ENCODE data around the gene USP9X. TPM values are rescaled to one million over a fixed set of nuclear protein-coding genes. Genes with fewer than 3 reads are reported as not detected.

The USP9X gene
- total RNA-seq, 2 experiments from 2014 or later, result 38.0 to 58.5 TPM

DNA sequence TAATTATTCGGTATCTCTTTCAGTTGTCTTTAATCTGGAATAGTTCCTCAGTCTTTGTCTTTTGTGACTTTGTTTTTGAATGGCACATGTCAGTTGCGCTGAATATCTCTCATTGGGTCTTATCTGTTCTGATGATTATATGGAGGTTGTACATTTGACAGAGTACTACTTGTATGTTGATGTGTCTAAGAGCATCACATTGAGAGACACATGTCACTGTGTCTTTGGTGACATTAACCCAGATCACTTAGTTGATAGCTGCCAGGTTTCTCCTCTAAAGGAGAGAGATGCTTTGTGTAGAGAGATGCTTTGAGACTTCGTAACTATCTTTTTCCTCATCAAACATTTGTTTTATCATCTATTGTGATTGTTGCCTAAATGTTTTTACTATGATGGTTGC is 92.1 kb downstream of the USP9X start:
- Histone ChIP-seq H3K9me2 (ENCODE audit: insufficient read depth, low read length) (no peaks in the 10 kb centered on the region), H3K27ac (ENCODE audit: low read depth, low read length, poor library complexity, severe bottlenecking) (no peak overlapping the region), H4K20me1 (ENCODE audit: insufficient read depth, low read length) (no peaks in the 10 kb centered on the region), H3K4me1 (ENCODE audit: insufficient read depth, low read length, poor library complexity, severe bottlenecking) (peaks cover 13% of the 10 kb centered on the region), H3K4me2 (ENCODE audit: low read length) (no peak overlapping the region), H3K36me3 (ENCODE audit: insufficient read depth, low read length) (peaks cover 61% of the 10 kb centered on the region), H3K9me3 (ENCODE audit: low read length) (no peaks in the 10 kb centered on the region), H3K79me2 (ENCODE audit: insufficient read depth, low read depth, low read length) (no peaks in the 10 kb centered on the region), H3K4me3 (ENCODE audit: low read depth, low read length, poor library complexity, severe bottlenecking) (no peak overlapping the region), H2AFZ (ENCODE audit: low read length) (no peak overlapping the region)
- BruUV-seq (replicated peaks), result no TSS peak
- intact Hi-C loops (cut with micrococcal nuclease; ENCODE audit: unreplicated experiment), result no loop called here
- TF ChIP-seq, protein P1, sequence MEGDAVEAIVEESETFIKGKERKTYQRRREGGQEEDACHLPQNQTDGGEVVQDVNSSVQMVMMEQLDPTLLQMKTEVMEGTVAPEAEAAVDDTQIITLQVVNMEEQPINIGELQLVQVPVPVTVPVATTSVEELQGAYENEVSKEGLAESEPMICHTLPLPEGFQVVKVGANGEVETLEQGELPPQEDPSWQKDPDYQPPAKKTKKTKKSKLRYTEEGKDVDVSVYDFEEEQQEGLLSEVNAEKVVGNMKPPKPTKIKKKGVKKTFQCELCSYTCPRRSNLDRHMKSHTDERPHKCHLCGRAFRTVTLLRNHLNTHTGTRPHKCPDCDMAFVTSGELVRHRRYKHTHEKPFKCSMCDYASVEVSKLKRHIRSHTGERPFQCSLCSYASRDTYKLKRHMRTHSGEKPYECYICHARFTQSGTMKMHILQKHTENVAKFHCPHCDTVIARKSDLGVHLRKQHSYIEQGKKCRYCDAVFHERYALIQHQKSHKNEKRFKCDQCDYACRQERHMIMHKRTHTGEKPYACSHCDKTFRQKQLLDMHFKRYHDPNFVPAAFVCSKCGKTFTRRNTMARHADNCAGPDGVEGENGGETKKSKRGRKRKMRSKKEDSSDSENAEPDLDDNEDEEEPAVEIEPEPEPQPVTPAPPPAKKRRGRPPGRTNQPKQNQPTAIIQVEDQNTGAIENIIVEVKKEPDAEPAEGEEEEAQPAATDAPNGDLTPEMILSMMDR (conservative IDR thresholded peaks at IDR 0.05; ENCODE audit: low read length), result no peak
- no peak for TF ChIP-seq EZH2phosphoT487 (IDR thresholded peaks at IDR 0.05; ENCODE audit: borderline replicate concordance, low read depth, low read length)
- ChIA-PET CTCF (ENCODE audit: unreplicated experiment) (no interaction called here), POLR2A (interaction anchor here (0.6 to 0.7 kb wide), 2 partner anchors 85 to 402 kb away, joined by 4 to 5 read pairs; no protein-coding TSS in a partner anchor)
- no peak for DNase-seq (ENCODE audit: low spot score)

DNA sequence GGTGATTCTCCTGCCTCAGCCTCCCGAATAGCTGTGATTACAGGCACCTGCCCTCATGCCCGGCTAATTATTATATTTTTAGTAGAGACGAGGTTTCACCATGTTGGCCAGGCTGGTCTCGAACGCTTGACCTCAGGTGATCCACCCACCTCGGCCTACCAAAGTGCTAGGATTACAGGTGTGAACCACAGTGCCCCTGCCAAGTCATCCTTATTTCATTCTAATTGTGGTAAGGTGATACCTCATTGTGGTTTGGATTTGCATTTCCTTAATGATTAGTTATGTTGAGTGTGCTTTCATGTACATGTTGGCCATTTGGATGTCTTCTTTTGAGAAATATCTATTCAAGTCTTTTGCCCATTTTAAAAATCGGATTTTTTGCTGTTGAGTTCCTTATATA is 93.0 kb downstream of the USP9X start:
- H2AFZ ChIP-seq (ENCODE audit: low read length), result no peak overlapping the region
- TF ChIP-seq EZH2phosphoT487 (IDR thresholded peaks at IDR 0.05; ENCODE audit: borderline replicate concordance, low read depth, low read length), result no peak
- TF ChIP-seq, protein P1 (conservative IDR thresholded peaks at IDR 0.05; ENCODE audit: low read length), result no peak
- ChIA-PET CTCF (ENCODE audit: unreplicated experiment) (no interaction called here), POLR2A (interaction anchor here (0.7 kb wide), 1 partner anchor 84 kb away, joined by 4 read pairs; no protein-coding TSS in a partner anchor)
- intact Hi-C loops (cut with micrococcal nuclease; ENCODE audit: unreplicated experiment), result no loop called here
- H3K4me1 ChIP-seq (ENCODE audit: insufficient read depth, low read length, poor library complexity, severe bottlenecking), result peaks cover 13% of the 10 kb centered on the region
- no peaks in the 10 kb centered on the region for H3K79me2 ChIP-seq (ENCODE audit: insufficient read depth, low read depth, low read length)
- no peaks in the 10 kb centered on the region for H4K20me1 ChIP-seq (ENCODE audit: insufficient read depth, low read length)
- DNase-seq (ENCODE audit: low spot score), result no peak
- H3K36me3 ChIP-seq (ENCODE audit: insufficient read depth, low read length), result peaks cover 52% of the 10 kb centered on the region
- no peak overlapping the region for H3K27ac ChIP-seq (ENCODE audit: low read depth, low read length, poor library complexity, severe bottlenecking)
- no TSS peak for BruUV-seq (replicated peaks)
- no peaks in the 10 kb centered on the region for H3K9me3 ChIP-seq (ENCODE audit: low read length)
- no peaks in the 10 kb centered on the region for H3K9me2 ChIP-seq (ENCODE audit: insufficient read depth, low read length)
- H3K4me2 ChIP-seq (ENCODE audit: low read length), result no peak overlapping the region
- no peak overlapping the region for H3K4me3 ChIP-seq (ENCODE audit: low read depth, low read length, poor library complexity, severe bottlenecking)

DNA sequence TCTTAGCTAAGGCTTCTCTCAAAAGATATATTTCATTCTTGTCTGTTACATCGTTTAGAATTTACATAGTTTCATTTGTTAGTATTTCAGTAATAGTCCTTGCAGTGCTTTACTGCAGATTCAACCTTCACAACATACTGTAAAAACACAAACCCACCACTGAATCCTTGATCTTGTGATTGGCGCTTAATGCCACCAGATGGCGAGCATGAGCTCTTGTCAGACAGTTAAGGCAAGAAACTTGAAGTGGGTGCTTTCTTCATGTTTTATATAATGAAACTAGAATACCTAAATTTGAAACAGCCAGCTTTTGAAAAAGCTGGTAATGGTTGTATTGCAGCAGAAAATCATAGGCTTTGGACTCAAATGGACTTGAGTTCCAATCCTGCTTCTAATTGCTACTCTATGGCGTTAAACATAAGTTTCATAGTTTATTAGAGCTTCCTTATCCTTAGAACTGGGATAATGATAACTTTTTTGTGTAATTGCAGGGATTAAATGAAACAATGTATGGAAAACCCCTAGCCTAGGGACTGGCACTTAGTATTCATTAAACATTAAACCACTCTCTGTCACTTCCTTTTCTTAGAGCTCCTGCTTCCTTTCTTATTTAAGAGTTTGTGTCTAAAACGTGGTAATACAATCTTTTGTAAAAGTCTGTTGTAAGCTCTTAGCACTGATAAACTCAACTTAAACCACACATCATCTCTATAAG is 95.1 kb downstream of the USP9X start:
- no peak overlapping the region for H3K4me2 ChIP-seq (ENCODE audit: low read length)
- CTCF ChIA-PET (ENCODE audit: unreplicated experiment), result interaction anchor here (1.8 kb wide), 1 partner anchor 10 kb away, joined by 6 read pairs; no protein-coding TSS in a partner anchor

More for the DNA sequence above, 95.1 kb downstream of the USP9X start:
- Histone ChIP-seq H2AFZ (ENCODE audit: low read length) (no peak overlapping the region), H3K36me3 (ENCODE audit: insufficient read depth, low read length) (peaks cover 45% of the 10 kb centered on the region), H3K27ac (ENCODE audit: low read depth, low read length, poor library complexity, severe bottlenecking) (no peak overlapping the region), H3K79me2 (ENCODE audit: insufficient read depth, low read depth, low read length) (peaks cover 3% of the 10 kb centered on the region; the same call in 1 of the 2 replicates), H4K20me1 (ENCODE audit: insufficient read depth, low read length) (no peaks in the 10 kb centered on the region), H3K4me1 (ENCODE audit: insufficient read depth, low read length, poor library complexity, severe bottlenecking) (peaks cover 28% of the 10 kb centered on the region), H3K9me3 (ENCODE audit: low read length) (no peaks in the 10 kb centered on the region), H3K9me2 (ENCODE audit: insufficient read depth, low read length) (no peaks in the 10 kb centered on the region), H3K4me3 (ENCODE audit: low read depth, low read length, poor library complexity, severe bottlenecking) (no peak overlapping the region)
- BruUV-seq (replicated peaks), result no TSS peak
- intact Hi-C loops (cut with micrococcal nuclease; ENCODE audit: unreplicated experiment), result loop anchor here (2.0 kb wide), 1 partner anchor 72 kb away; no protein-coding TSS in a partner anchor
- peak; percentile 62 for DNase-seq (ENCODE audit: low spot score)
- TF ChIP-seq, protein P1 (conservative IDR thresholded peaks at IDR 0.05; ENCODE audit: low read length), result peak; percentile 80
- TF ChIP-seq EZH2phosphoT487 (IDR thresholded peaks at IDR 0.05; ENCODE audit: borderline replicate concordance, low read depth, low read length), result no peak
- POLR2A ChIA-PET, result interaction anchor here (0.8 to 1.2 kb wide), 4 partner anchors 22 to 95 kb away, joined by 3 to 4 read pairs (median 3); partner anchors contain the start of gene USP9X
